Fibroblast of upper back skin (primary cell): ENCODE results near the gene VENTX.

Source experiments
- DNase-seq: peaks from one replicate; pipeline ENCODE4 v3.0.0-alpha.2; 2013

VENTX gene

DNA sequence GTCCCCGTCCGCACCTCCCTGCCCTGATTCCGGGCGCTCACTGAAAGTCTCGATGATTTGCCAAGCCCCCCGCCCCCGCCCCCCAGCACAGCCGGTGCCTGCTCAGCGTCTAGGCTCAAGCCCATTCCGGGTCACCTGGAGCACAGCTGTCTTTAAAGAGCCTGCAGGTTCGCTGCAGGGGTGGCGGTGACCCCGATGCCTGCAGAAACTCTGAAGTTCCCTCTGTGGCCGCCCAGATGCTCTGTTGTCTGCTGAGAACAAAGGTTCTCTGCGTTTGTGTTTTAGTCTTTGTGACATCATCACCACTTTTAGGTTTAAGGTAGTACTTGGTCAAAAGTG lies 780 bp downstream of the VENTX start:
- DNase-seq, result no peak

DNA sequence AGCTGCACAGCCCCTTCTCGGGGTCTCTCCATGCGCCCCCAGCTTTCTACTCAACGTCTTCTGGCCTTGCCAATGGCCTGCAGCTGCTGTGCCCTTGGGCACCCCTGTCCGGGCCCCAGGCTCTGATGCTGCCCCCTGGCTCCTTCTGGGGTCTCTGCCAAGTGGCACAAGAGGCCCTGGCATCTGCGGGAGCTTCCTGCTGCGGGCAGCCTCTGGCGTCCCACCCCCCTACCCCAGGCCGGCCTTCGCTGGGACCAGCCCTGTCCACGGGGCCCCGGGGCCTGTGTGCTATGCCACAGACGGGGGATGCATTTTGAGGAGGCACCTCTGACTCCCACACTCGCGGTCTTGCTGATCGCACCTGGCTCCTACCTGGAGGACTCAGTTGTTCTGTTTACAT lies 2.3 kb downstream of the VENTX start:
- no peak for DNase-seq

DNA sequence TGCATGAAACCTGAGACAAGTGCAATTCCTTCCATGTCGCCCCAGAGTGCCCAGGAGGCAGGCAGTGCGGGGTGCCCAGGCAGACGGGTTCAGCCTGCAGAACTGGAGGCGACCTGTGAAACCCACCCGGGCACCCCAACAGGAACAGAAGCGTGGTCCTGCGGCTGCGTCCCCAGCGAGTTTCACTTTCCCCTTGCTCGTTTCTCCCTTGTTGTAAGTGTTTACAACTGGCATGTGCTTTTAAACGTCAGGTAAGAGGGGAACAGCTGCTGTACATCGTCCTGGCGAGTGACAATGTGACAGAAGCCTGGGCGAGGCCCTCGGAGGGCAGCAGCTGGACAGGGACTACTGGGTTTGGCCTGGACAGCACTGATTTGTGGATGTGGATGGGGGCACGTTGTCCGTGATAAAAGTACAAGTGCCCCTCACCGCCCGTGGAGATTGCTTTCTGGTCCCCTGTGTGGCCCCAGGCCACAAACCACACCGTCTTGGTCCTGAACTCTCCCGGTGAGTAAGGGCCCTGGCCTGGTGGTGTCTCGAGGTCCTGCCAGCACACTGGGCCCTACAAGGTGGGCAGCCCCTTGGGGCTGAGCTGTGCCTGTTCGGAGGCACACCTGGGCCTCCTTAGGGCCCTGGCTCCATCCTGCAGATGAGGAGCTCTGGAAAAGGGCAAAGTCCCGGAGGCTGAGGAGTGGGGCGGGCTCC lies 4.0 kb downstream of the VENTX start:
- no peak for DNase-seq

- no peak for DNase-seq
Measured at GRCh38 chr10:133242611-133243356, 5.1 kb downstream of the VENTX start.

GRCh38 chr10:133243593-133243992 lies 5.9 kb downstream of the VENTX start:
- no peak for DNase-seq

DNA sequence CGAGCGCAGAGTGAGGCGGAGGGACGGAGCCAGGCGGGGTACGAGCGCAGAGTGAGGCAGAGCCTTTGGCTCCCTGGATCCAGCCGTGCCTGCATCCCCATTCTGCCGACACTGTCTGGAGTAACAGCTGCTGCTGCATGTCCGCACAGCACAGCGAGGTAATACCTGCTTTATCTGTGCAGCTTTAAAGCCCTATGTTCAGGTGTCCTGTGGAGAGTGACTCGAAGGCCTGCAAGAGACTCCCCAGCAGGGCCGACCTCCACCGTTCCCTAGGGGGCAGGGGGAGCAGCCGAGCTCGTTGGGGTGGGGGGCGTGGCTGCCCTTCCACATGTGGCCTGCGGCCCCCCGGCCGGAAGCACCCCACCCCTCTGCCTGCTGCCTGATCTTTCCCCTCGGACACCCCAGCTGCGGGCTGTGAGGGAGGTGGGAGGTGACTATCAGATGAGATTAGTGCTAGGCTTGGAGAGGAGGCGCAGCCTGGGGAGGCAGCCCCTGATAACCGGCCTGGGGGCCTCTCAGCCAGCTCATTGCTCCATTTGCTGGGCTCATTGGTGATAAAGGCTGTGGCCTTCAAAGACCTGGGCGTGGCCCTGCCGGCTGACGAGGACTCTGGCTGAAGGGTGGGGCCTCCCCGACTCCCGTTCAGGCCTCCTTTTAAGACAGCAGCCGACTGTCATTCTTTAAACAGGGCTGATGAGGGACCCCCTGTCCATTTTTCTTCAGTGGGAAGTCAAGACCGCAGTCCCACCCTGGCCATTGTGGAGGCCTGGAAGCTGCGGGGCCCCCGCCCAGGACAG lies 8.0 kb downstream of the VENTX start:
- no peak for DNase-seq

- DNase-seq, result no peak
Measured at GRCh38 chr10:133246236-133246626, 8.6 kb downstream of the VENTX start.

DNA sequence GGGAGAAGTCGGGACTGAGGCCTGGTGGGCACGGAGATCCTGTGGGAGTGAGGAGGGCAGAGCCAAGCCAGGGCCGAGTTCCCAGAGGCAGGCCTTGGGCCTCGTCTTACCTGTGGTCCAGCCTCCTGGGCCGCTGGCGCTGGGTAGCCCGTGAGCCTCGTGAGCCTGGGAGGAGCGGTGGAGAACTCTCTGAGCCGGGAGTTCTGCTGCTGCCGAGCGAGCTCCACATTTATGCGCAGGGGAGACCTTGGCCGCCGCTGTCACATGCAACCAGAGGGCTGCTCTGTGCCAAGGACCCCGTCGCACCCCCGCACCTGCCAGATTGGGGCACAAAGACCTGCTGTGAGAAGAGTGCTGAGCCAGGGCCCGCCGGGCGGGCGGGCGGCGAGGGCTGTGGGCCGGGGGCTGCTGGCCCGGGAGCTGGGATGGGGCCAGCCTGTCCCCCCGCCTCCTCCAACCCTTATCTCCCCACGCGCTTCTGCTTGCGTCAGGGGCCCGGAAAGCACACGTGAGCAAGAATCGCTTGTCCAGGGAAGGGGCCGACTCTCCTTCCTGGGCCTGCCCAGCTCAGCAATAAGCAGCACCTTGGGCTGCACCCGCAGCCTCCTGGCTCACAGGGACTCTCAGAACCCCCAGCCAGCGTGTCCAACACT lies 10.2 kb downstream of the VENTX start:
- no peak for DNase-seq

GRCh38 chr10:133248334-133248715 lies 10.7 kb downstream of the VENTX start:
- no peak for DNase-seq

GRCh38 chr10:133249094-133249780 lies 11.6 kb downstream of the VENTX start:
- DNase-seq, result no peak

DNA sequence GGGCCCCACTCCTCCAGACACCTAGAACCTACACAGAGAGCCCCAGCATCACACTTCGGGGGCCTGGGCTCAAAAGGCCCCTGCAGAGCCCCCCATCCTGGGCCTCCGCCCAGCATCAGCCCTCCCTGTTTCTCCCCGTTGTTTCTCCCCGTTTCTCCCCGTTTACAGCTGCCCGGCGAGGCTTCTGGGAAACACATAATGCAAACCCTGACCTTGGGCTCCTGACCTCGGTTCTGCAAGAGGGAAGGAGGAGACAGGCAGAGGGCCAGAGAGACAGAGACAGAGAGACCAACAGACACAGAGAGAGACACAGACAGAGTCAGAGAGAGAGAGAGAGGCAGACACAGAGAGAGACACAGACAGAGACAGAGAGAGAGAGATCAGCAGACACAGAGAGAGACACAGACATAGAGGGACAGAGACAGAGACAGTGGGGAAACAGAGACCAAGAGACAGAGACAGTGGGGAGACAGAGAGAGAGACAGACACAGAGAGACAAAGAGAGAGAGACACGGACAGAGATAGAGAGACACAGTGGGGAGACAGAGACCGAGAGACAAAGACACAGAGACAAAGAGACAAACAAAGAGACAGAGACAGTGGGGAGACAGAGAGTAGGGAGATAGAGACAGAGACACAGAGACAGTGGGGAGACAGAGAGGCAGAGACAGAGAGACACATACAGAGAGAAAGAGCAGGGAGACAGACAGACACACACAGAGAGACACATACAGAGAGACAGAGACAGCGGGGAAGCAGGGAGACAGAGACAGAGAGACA lies 12.5 kb downstream of the VENTX start:
- no peak for DNase-seq

- DNase-seq, result no peak
Measured at GRCh38 chr10:133251388-133252222, 13.9 kb downstream of the VENTX start.

GRCh38 chr10:133252223-133252552 lies 14.5 kb downstream of the VENTX start:
- no peak for DNase-seq

DNA sequence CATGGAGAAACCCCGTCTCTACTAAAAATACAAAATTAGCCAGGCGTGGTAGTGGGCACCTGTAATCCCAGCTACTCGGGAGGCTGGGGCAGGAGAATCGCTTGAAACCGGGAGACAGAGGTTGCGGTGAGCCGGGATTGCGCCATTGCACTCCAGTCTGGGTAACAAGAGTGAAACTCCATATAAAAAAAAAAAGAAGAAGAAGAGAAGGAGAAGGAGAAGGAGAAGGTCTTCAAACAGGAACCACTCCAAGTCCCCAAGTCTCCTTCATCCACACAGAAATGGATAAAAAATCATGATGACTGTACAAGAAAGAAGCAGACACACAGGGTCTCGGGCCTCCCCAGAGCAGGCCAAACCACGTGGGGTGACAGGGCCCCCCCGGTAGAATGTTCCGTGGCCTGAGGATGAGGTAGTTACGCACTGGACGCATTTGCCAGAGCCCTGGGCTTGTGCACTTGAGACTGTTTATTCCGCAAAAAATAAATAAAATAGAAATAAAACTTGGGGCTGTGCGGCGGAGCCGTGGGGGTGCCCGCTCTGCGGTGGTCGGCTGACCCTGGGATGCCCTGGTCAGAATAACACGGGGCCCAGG lies 15.8 kb downstream of the VENTX start:
- no peak for DNase-seq

GRCh38 chr10:133254421-133255120 lies 16.9 kb downstream of the VENTX start:
- DNase-seq, result no peak

GRCh38 chr10:133255323-133255722 lies 17.7 kb downstream of the VENTX start:
- DNase-seq, result no peak

- DNase-seq, result peak; percentile 20
Measured at GRCh38 chr10:133257489-133258065, 19.9 kb downstream of the VENTX start.

- DNase-seq, result no peak
Measured at GRCh38 chr10:133258066-133258817, 20.6 kb downstream of the VENTX start.
